CD14-positive monocyte (primary cell): Measurements from ENCODE around the gene EVL. TPM values are rescaled to one million over a fixed set of nuclear protein-coding genes. Genes with fewer than 3 reads are reported as not detected.
A peak's percentile ranks its signal among the peaks of the same experiment; 100 is the strongest.

Experiments used
- DNase-seq, 3 donors: peaks; one replicate each; pipeline ENCODE4 v3.0.0-alpha.2; 2011 to 2022
- H2AFZ ChIP-seq: 2 replicates; pipeline ENCODE4 v1.6.0; 2012; ENCODE audit warnings: mild to moderate bottlenecking, low read depth, low read length, inconsistent platforms; ENCODE audit not compliant: insufficient read depth, poor library complexity, severe bottlenecking
- H3K27ac ChIP-seq, 2 donors: 1 replicate in 1 of 2; 2 replicates in 1 of 2; pipeline ENCODE4 v1.5.1; 2012 to 2013; ENCODE audit warnings: low read length in 2 of 2, control low read depth in 1 of 2, inconsistent platforms in 1 of 2, low read depth in 1 of 2, mild to moderate bottlenecking in 1 of 2
- H3K27me3 ChIP-seq, 2 donors: one replicate each; pipeline versions ENCODE4 v1.6.0 to v1.6.1; 2011 to 2013; ENCODE audit warnings: low read length in 2 of 2; ENCODE audit not compliant: control insufficient read depth in 2 of 2, insufficient read depth in 2 of 2
- H3K36me3 ChIP-seq, 2 donors: replicated peaks in 1 of 2; 1 replicate in 1 of 2; 2 replicates in 1 of 2; pipeline versions ENCODE4 v1.5.1 to v1.6.1; 2012 to 2013; ENCODE audit warnings: low read length in 2 of 2, control low read depth in 1 of 2, inconsistent platforms in 1 of 2, mild to moderate bottlenecking in 1 of 2; ENCODE audit not compliant: insufficient read depth in 2 of 2, control insufficient read depth in 1 of 2
- H3K4me1 ChIP-seq, 2 donors: 1 replicate in 1 of 2; 2 replicates in 1 of 2; pipeline versions ENCODE4 v1.5.1 to v1.6.1; 2012 to 2013; ENCODE audit warnings: low read length in 2 of 2, control low read depth in 1 of 2, inconsistent platforms in 1 of 2, mild to moderate bottlenecking in 1 of 2, moderate library complexity in 1 of 2; ENCODE audit not compliant: insufficient read depth in 2 of 2, control insufficient read depth in 1 of 2
- H3K4me2 ChIP-seq: replicated peaks from 2 replicates; pipeline ENCODE3; 2012; ENCODE audit warnings: low read length, moderate library complexity, mild to moderate bottlenecking; ENCODE audit not compliant: poor library complexity, severe bottlenecking; ENCODE audit errors: extremely low read depth
- H3K4me3 ChIP-seq, 3 experiments: fragments of 200-600 bp in 1 of 3; sonication (generic) in 1 of 3; replicated peaks in 1 of 3; 1 replicate in 2 of 3; 2 replicates in 1 of 3; pipeline ENCODE4 v1.5.1; 2011 to 2013; ENCODE audit warnings: low read length in 3 of 3, mild to moderate bottlenecking in 3 of 3, control low read depth in 2 of 3, low read depth in 2 of 3, inconsistent platforms in 1 of 3, moderate library complexity in 1 of 3
- H3K79me2 ChIP-seq: 2 replicates; pipeline ENCODE4 v1.6.0; 2012; ENCODE audit warnings: mild to moderate bottlenecking, control low read depth, inconsistent platforms, low read length, moderate library complexity; ENCODE audit not compliant: insufficient read depth
- H3K9ac ChIP-seq: 2 replicates; pipeline ENCODE4 v1.6.0; 2017; ENCODE audit warnings: low read length, mild to moderate bottlenecking; ENCODE audit not compliant: insufficient read depth, poor library complexity, severe bottlenecking
- H3K9me3 ChIP-seq, 2 donors: replicated peaks in 1 of 2; 1 replicate in 1 of 2; 2 replicates in 1 of 2; pipeline versions ENCODE4 v1.5.1 to v1.6.1; 2012 to 2013; ENCODE audit warnings: low read length in 2 of 2, control low read depth in 1 of 2; ENCODE audit not compliant: control insufficient read depth in 1 of 2, insufficient read depth in 1 of 2
- H4K20me1 ChIP-seq: 2 replicates; pipeline ENCODE4 v1.6.0; 2012; ENCODE audit warnings: mild to moderate bottlenecking, low read length, control low read depth, moderate library complexity; ENCODE audit not compliant: insufficient read depth
- H3K27ac Mint-ChIP-seq, 7 donors: one replicate each; pipeline ENCODE4 v1.8.0; 2020; ENCODE audit warnings: mild to moderate bottlenecking in 7 of 7, mixed read lengths in 7 of 7, moderate library complexity in 6 of 7, inconsistent platforms in 2 of 7
- H3K27me3 Mint-ChIP-seq, 3 donors: one replicate each; pipeline ENCODE4 v1.8.0; 2021 to 2022; ENCODE audit warnings: low read depth in 3 of 3, mild to moderate bottlenecking in 3 of 3, mixed read lengths in 3 of 3, moderate library complexity in 3 of 3, inconsistent platforms in 1 of 3
- H3K36me3 Mint-ChIP-seq, 2 donors: one replicate each; pipeline ENCODE4 v1.8.0; 2020; ENCODE audit warnings: mixed read lengths in 2 of 2, inconsistent platforms in 1 of 2, mild to moderate bottlenecking in 1 of 2
- H3K4me1 Mint-ChIP-seq: one replicate; pipeline ENCODE4 v1.8.0; 2020; ENCODE audit warnings: mild to moderate bottlenecking, mixed read lengths
- H3K4me3 Mint-ChIP-seq, 2 donors: one replicate each; pipeline ENCODE4 v1.8.0; 2020; ENCODE audit warnings: mild to moderate bottlenecking in 2 of 2, mixed read lengths in 2 of 2, moderate library complexity in 1 of 2
- H3K9me3 Mint-ChIP-seq, 7 donors: one replicate each; pipeline ENCODE4 v1.8.0; 2020 to 2022; ENCODE audit warnings: mixed read lengths in 7 of 7, mild to moderate bottlenecking in 6 of 7, moderate library complexity in 6 of 7, inconsistent platforms in 2 of 7
- WGBS: methylation state at CpG from one replicate; pipeline ENCODE4 v1.1.5; 2013; ENCODE audit warnings: missing lambda C conversion rate; ENCODE audit not compliant: insufficient coverage; 5-methylcytosine and 5-hydroxymethylcytosine counted together
- intact Hi-C, 2 donors: fragments of 100-400 bp; cut with micrococcal nuclease; formaldehyde crosslinking; loops; one replicate each; pipeline versions ENCODE4 v1.15.0 to v1.15.1; 2023
- polyA plus RNA-seq, 3 donors: library from polyadenylated mRNA; depleted of rRNA in 1 of 3; unstranded in 2 of 3; stranded (reverse) in 1 of 3; fragments of 300-500 nt in 2 of 3; fragments of >200 nt in 1 of 3; fragmentation: Illumina TruSeq in 2 of 3; gene quantifications; 1 replicate in 2 of 3; 2 replicates in 1 of 3; pipeline ENCODE4 v1.2.3, GENCODE V29; 2012 to 2021
- TF ChIP-seq, protein P1 (sequence below): fragments of 200-600 bp; IDR thresholded peaks from one replicate; pipeline ENCODE4 v1.8.0; 2022; ENCODE audit warnings: antibody characterized with exemption, mild to moderate bottlenecking

The EVL gene
- polyA plus RNA-seq, 3 donors, result 3.2 to 131 (median 6.7) TPM

DNA sequence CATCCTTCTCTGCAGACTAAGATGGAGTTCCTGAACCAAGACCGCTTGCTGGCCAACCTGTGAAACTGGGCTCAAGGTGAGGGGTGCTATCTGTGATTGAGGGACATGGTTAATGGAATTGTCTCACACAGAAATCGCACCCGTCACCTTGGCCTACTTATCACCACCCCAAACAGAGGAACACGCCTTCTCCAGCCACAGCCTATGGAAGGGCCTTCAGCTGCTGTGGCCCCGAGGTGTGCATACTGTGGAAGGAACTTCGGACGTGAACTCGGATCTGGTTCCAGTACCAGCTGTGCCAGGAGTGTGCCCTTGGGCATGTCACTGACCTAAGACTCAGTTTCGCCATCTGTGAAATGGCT is 44.4 kb downstream of the EVL start:
- peak overlapping the region in 1 of 7 donors; percentile 47 for H3K27ac Mint-ChIP-seq
- H3K9me3 Mint-ChIP-seq, result no peaks in the 10 kb centered on the region
- no peak overlapping the region for H3K27ac ChIP-seq
- no peak overlapping the region for H3K4me2 ChIP-seq
- TF ChIP-seq, protein P1, sequence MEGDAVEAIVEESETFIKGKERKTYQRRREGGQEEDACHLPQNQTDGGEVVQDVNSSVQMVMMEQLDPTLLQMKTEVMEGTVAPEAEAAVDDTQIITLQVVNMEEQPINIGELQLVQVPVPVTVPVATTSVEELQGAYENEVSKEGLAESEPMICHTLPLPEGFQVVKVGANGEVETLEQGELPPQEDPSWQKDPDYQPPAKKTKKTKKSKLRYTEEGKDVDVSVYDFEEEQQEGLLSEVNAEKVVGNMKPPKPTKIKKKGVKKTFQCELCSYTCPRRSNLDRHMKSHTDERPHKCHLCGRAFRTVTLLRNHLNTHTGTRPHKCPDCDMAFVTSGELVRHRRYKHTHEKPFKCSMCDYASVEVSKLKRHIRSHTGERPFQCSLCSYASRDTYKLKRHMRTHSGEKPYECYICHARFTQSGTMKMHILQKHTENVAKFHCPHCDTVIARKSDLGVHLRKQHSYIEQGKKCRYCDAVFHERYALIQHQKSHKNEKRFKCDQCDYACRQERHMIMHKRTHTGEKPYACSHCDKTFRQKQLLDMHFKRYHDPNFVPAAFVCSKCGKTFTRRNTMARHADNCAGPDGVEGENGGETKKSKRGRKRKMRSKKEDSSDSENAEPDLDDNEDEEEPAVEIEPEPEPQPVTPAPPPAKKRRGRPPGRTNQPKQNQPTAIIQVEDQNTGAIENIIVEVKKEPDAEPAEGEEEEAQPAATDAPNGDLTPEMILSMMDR, result no peak
- H3K27me3 Mint-ChIP-seq, result peaks cover 0 to 2% (median 1%) of the 10 kb centered on the region in 3 donors
- intact Hi-C loops, result loop anchor here (2.0 to 5.0 kb wide), 4 partner anchors 37 to 127 kb away; partner anchors contain the start of gene EVL (in 1 of the 2)
- 97% methylated on average over 5 of the region's 9 CpGs for WGBS
- no peak overlapping the region for H2AFZ ChIP-seq
- H3K9ac ChIP-seq, result no peak overlapping the region
- peaks cover 14 to 28% of the 10 kb centered on the region in 2 donors for H3K36me3 ChIP-seq
- H3K9me3 ChIP-seq, result no peaks in the 10 kb centered on the region
- peaks cover 4% of the 10 kb centered on the region for H3K79me2 ChIP-seq
- no peaks in the 10 kb centered on the region for H3K27me3 ChIP-seq
- no peak overlapping the region for H3K4me3 Mint-ChIP-seq
- H3K4me1 Mint-ChIP-seq, result peaks cover 40% of the 10 kb centered on the region
- peaks cover 27 to 30% of the 10 kb centered on the region in 2 donors for H3K4me1 ChIP-seq
- H4K20me1 ChIP-seq, result peaks cover 41% of the 10 kb centered on the region
- H3K4me3 ChIP-seq, result no peak overlapping the region
- peaks cover 27 to 45% of the 10 kb centered on the region in 2 donors for H3K36me3 Mint-ChIP-seq
- no peak for DNase-seq

GRCh38 chr14:100110816-100111215 is 45.6 kb downstream of the EVL start:
- no peak overlapping the region for H3K4me3 ChIP-seq
- no peaks in the 10 kb centered on the region for H3K9me3 ChIP-seq
- H3K4me2 ChIP-seq, result no peak overlapping the region
- H4K20me1 ChIP-seq, result peaks cover 39% of the 10 kb centered on the region
- no peak overlapping the region for H2AFZ ChIP-seq
- peaks cover 16 to 21% of the 10 kb centered on the region in 2 donors for H3K4me1 ChIP-seq
- no peak overlapping the region for H3K27ac ChIP-seq
- peaks cover 31% of the 10 kb centered on the region for H3K4me1 Mint-ChIP-seq
- TF ChIP-seq, protein P1, result no peak
- WGBS, result 100% methylated on average over 1 of the region's 6 CpGs
- H3K27ac Mint-ChIP-seq, result no peak overlapping the region
- H3K27me3 Mint-ChIP-seq, result peaks cover 0 to 2% (median 1%) of the 10 kb centered on the region in 3 donors
- no peak overlapping the region for H3K9ac ChIP-seq
- peaks cover 30 to 52% of the 10 kb centered on the region in 2 donors for H3K36me3 Mint-ChIP-seq
- intact Hi-C loops, result no loop called here
- H3K27me3 ChIP-seq, result no peaks in the 10 kb centered on the region
- H3K36me3 ChIP-seq, result peaks cover 14 to 28% of the 10 kb centered on the region in 2 donors
- H3K79me2 ChIP-seq, result peaks cover 4% of the 10 kb centered on the region
- H3K9me3 Mint-ChIP-seq, result no peaks in the 10 kb centered on the region
- DNase-seq, result no peak
- H3K4me3 Mint-ChIP-seq, result no peak overlapping the region
